Activated naive CD4-positive, alpha-beta T cell treated with anti-CD3 and anti-CD28 coated beads for 36 hours (primary cell): ENCODE results near the gene GRAMD1A. TPM values are rescaled to one million over a fixed set of nuclear protein-coding genes. Genes with fewer than 3 reads are reported as not detected.
"Not testable (repeated sequence)": the region's sequence is repeated elsewhere in the genome, so short reads cannot be mapped to it uniquely, and the experiment has no call there.

Experiments used
- CTCF ChIA-PET: fragments of 350-600 bp; sonication (Branson Sonifier 250); formaldehyde crosslinking; loops from one replicate; lab custom pipeline; 2021; ENCODE audit warnings: antibody characterized with exemption; lab: Charles Lee
- DNase-seq: peaks from one replicate; pipeline ENCODE4 v3.0.0-alpha.2; 2020
- H3K27ac Mint-ChIP-seq: one replicate; pipeline ENCODE4 v1.8.0; 2021; ENCODE audit warnings: mild to moderate bottlenecking, mixed read lengths
- H3K27me3 Mint-ChIP-seq: one replicate; pipeline ENCODE4 v1.8.0; 2021; ENCODE audit warnings: low read depth, mixed read lengths
- H3K36me3 Mint-ChIP-seq: one replicate; pipeline ENCODE4 v1.8.0; 2021; ENCODE audit warnings: low read depth, mixed read lengths
- H3K4me1 Mint-ChIP-seq: one replicate; pipeline ENCODE4 v1.8.0; 2021; ENCODE audit warnings: low read depth, mixed read lengths
- H3K4me3 Mint-ChIP-seq: one replicate; pipeline ENCODE4 v1.8.0; 2021; ENCODE audit warnings: mild to moderate bottlenecking, moderate library complexity, mixed read lengths
- H3K9me3 Mint-ChIP-seq: one replicate; pipeline ENCODE4 v1.8.0; 2021; ENCODE audit warnings: mixed read lengths
- intact Hi-C: fragments of 100-400 bp; cut with micrococcal nuclease; formaldehyde crosslinking; loops from one replicate; pipeline ENCODE4 v1.15.1; 2023
- total RNA-seq, 2 experiments: library from RNA; stranded (reverse); gene quantifications; one replicate each; pipeline ENCODE4 v1.2.3, GENCODE V29; 2021

GRAMD1A gene
- total RNA-seq, 2 experiments from 2014 or later = 117 to 125 TPM

DNA sequence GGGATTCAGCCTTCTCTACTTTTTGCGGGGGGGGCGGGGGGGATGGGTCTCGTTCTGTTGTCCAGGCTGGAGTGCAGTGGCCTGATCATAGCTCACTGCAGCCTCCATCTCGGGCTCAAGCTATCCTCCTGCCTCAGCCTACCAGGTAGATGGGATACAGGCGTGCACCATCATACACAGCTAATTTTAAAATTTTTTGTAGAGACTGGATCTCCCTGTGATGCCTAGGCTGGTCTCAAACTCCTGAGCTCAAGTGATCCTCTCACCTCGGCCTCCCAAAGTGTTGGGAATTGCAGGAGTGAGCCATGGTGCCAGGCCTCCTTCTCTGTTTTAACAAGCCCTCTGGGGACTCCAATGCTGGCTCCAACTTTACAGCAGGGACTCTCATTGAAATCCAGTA lies 35.5 kb upstream of the GRAMD1A start:
- no peak for DNase-seq
- Mint-ChIP-seq H3K4me3 (peak overlapping the region; percentile 63), H3K27me3 (no peaks in the 10 kb centered on the region), H3K9me3 (peaks cover 55% of the 10 kb centered on the region), H3K27ac (no peak overlapping the region), H3K36me3 (peaks cover 41% of the 10 kb centered on the region), H3K4me1 (peaks cover 21% of the 10 kb centered on the region)
- intact Hi-C loops = loop anchor here (1.0 to 10.0 kb wide), 2 partner anchors 38 to 190 kb away; partner anchors contain the start of genes ZNF30 and ZNF599
- CTCF ChIA-PET = no interaction called here

DNA sequence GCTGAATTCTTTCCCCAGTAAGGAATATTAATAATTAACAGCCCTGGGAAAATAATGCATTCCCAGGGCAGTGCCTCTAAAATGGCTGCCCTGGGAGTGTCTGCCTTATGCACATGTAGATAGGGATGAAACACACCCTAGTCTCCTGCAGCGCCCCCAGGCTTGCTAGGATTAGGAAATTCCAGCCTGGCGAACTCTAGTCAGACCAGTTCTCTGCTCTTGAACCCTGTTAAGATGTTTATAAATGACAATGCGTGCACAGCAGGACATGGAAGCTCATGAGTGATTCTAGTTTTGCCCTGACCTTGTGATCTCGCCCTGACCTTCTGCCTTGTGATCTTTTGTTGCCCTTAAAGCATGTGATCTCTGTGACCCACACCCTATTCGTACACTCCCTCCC lies 34.6 kb upstream of the GRAMD1A start:
- not testable (repeated sequence) for H3K27ac Mint-ChIP-seq
- intact Hi-C loops = loop anchor here (10.0 kb wide), 1 partner anchor 191 kb away; the partner anchor contains the start of gene ZNF599
- CTCF ChIA-PET = interaction anchor here (1.3 kb wide), 1 partner anchor 78 kb away, joined by 4 read pairs; no protein-coding TSS in a partner anchor

DNA sequence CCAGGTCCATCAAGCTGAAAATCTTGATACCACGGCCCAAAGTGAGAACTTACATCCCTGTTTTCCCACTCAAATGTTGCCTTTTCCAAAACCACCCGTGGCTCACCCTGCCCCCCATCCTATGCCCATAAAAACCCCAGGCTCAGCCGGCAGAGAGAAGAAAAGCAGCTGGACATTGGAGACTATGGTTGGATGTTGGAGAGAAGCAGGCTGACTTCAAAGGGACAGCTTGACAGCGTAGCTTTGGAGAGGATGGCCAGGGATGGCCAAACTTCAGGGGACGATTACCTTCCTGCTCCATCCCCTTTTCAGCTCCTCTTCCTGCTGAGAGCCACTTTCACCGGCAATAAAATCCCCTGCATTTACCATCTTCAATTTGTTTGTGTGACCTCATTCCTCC lies 32.6 kb upstream of the GRAMD1A start:
- Mint-ChIP-seq H3K27ac (no peak overlapping the region), H3K27me3 (no peaks in the 10 kb centered on the region), H3K9me3 (peaks cover 29% of the 10 kb centered on the region), H3K36me3 (peaks cover 15% of the 10 kb centered on the region), H3K4me1 (peaks cover 9% of the 10 kb centered on the region), H3K4me3 (no peak overlapping the region)
- intact Hi-C loops = loop anchor here (10.0 kb wide), 1 partner anchor 193 kb away; the partner anchor contains the start of gene ZNF599
- DNase-seq = no peak
- CTCF ChIA-PET = interaction anchor here (0.9 to 9.0 kb wide), 4 partner anchors 15 to 123 kb away, joined by 3 to 110 read pairs (median 3); no protein-coding TSS in a partner anchor

More for the DNA sequence above, 34.6 kb upstream of the GRAMD1A start:
- Mint-ChIP-seq H3K4me1 (peaks cover 21% of the 10 kb centered on the region), H3K9me3 (peaks cover 46% of the 10 kb centered on the region), H3K36me3 (peaks cover 32% of the 10 kb centered on the region)
- DNase-seq, H3K4me3 Mint-ChIP-seq, H3K27me3 Mint-ChIP-seq: not testable (repeated sequence)

DNA sequence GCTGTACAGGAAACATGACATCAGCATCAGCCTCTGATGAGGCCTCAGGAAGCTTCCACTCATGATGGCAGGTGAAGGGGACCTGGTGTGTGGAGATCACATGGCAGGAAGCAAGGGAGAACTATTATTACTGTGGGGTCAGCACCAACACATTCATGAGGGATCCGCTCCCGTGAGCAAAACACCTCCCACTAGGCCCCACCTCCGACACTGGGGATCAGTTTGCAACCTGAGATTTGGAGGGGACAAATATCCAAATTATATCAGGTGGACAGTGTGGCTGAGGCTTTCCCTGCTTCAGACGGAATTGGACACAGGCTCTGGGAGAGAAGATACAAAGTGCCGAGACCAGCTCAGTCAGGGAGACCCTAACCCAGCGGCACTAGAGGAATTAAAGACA lies 30.4 kb upstream of the GRAMD1A start:
- no peak for DNase-seq
- Mint-ChIP-seq H3K4me1 (peaks cover 16% of the 10 kb centered on the region), H3K4me3 (no peak overlapping the region), H3K36me3 (peaks cover 7% of the 10 kb centered on the region), H3K27ac (no peak overlapping the region), H3K27me3 (no peaks in the 10 kb centered on the region), H3K9me3 (peaks cover 28% of the 10 kb centered on the region)
- CTCF ChIA-PET = interaction anchor here (0.9 to 9.0 kb wide), 2 partner anchors 20 to 44 kb away, joined by 4 to 110 read pairs; no protein-coding TSS in a partner anchor
- intact Hi-C loops = loop anchor here (10.0 kb wide), 1 partner anchor 195 kb away; the partner anchor contains the start of gene ZNF599

DNA sequence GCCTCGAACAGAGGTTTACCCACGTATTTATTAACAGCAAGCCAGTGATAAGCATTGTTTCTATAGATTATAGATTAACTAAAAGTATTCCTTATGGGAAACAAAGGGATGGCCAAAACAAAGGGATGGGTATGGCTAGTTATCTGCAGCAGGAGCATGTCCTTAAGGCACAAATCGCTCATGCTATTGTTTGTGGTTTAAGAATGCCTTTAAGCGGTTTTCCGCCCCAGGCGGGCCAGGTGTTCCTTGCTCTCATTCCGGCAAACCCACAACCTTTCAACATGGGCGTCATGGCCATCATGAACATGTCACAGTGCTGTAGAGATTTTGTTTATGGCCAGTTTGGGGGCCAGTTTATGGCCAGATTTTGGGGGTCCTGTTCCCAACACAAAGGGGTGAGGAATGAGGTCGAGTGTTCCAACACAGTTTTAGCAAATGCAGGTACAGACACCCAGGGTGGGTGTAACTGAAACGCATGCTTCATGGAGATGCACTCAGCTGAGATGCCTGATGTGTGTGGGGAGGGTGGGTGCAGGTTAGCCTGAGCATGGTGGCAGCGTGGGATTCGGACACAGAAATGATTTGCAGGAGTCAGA lies 29.8 kb upstream of the GRAMD1A start:
- H3K4me3 Mint-ChIP-seq, H3K27ac Mint-ChIP-seq, DNase-seq, H3K36me3 Mint-ChIP-seq, H3K27me3 Mint-ChIP-seq, intact Hi-C loops: not testable (repeated sequence)
- CTCF ChIA-PET = interaction anchor here (1.6 to 9.0 kb wide), 2 partner anchors 43 to 51 kb away, joined by 4 to 110 read pairs; no protein-coding TSS in a partner anchor
- peaks cover 28% of the 10 kb centered on the region for H3K9me3 Mint-ChIP-seq
- H3K4me1 Mint-ChIP-seq = peaks cover 22% of the 10 kb centered on the region

DNA sequence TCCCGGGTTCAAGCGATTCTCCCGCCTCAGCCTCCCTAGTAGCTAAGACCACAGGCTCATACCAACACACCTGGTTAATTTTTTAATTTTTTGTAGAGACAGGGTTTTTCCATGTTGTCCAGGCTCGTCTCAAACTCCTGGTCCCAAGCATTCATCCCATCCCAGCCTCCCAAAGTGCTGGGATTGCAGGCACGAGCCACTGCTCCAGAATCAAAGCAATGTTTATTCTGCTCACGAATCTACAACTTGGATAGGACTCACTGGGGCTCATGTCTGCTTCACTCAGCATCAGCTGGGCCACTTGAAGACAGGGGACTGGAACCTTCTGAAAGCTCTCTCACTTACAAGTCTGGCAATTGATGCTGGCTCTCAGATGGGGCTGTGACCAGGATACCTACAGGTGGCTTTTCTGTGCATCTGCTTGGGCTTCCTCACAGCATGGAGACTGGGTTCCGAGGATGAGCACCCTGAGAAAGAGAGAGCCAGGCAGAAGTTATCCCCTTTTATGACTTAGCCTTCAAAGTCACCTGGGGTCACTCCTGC lies 27.9 kb upstream of the GRAMD1A start:
- Mint-ChIP-seq H3K27me3 (no peaks in the 10 kb centered on the region), H3K4me1 (peaks cover 24% of the 10 kb centered on the region), H3K9me3 (peaks cover 25% of the 10 kb centered on the region), H3K4me3 (no peak overlapping the region), H3K27ac (no peak overlapping the region), H3K36me3 (peaks cover 7% of the 10 kb centered on the region)
- intact Hi-C loops = loop anchor here (2.0 kb wide), 1 partner anchor 169 kb away; no protein-coding TSS in a partner anchor
- CTCF ChIA-PET = interaction anchor here (0.7 to 9.0 kb wide), 17 partner anchors 10 to 153 kb away, joined by 3 to 110 read pairs (median 4); partner anchors contain the start of gene ZNF30
- no peak for DNase-seq

DNA sequence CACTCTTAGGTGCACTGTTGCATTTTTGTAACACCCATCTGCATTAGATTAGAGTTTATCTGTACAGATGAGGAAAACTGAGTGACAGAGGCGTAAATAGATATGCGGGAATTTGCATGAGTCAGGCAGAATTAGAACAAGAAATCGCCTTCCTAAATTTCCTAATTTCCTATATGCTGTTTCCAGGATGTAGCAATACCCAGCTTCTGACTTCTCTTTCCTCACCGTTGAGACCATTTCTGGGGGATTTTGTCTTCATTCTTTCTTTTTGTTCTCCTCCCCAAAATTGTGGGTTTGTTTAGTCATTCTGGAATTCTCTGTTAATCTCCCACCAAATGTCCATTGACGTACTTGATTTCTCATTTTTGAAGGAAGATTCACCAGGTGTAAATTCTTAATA lies 25.5 kb upstream of the GRAMD1A start:
- peaks cover 9% of the 10 kb centered on the region for H3K9me3 Mint-ChIP-seq
- no peak overlapping the region for H3K27ac Mint-ChIP-seq
- H3K36me3 Mint-ChIP-seq = no peaks in the 10 kb centered on the region
- peaks cover 24% of the 10 kb centered on the region for H3K4me1 Mint-ChIP-seq
- H3K27me3 Mint-ChIP-seq = no peaks in the 10 kb centered on the region
- CTCF ChIA-PET = interaction anchor here (1.0 to 9.0 kb wide), 4 partner anchors 11 to 47 kb away, joined by 3 to 110 read pairs (median 14); no protein-coding TSS in a partner anchor
- intact Hi-C loops = no loop called here
- H3K4me3 Mint-ChIP-seq = no peak overlapping the region
- no peak for DNase-seq

DNA sequence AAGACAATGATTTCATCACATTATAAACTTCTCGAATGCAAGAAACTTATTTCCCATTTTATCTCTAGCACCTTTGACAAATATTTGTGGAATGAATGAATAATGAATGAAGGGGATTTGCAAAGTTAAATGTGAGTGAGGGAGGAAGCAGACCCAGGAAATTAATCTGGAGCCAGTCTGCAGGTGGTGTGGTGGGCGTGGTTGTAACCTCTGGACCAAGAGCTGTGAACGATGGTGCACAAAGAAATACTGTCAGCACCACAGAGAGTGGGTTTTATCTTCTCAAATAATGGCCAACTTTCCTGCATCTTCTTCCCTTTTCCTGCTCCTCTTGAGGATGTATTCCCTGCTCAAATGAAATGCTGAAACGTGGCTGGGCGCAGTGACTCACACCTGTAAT lies 25.1 kb upstream of the GRAMD1A start:
- DNase-seq = no peak
- Mint-ChIP-seq H3K27ac (no peak overlapping the region), H3K4me1 (peaks cover 24% of the 10 kb centered on the region), H3K27me3 (no peaks in the 10 kb centered on the region), H3K9me3 (peaks cover 9% of the 10 kb centered on the region), H3K4me3 (no peak overlapping the region), H3K36me3 (no peaks in the 10 kb centered on the region)
- CTCF ChIA-PET = interaction anchor here (2.8 to 9.0 kb wide), 2 partner anchors 28 to 38 kb away, joined by 25 to 110 read pairs; no protein-coding TSS in a partner anchor
- intact Hi-C loops = no loop called here

DNA sequence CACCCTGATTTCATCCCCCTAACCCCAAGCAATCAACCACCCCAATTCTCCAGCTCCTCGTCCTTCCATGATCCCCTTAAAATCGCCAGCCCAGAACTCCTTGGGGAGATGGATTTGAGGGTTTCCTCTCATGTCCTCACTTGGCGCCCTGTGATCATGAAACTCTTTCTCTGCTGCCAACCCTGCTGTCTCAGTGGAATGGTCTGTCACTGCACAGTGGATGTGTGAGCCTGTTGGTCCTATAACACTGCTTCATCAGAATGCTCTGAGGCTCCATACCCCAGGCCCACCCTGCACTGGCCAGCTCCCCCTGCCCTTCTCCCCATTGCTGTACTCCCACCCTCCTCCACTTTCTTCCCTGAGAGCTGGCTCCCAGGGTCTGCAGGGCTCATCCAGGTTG lies 23.5 kb upstream of the GRAMD1A start:
- CTCF ChIA-PET = interaction anchor here (1.2 kb wide), 1 partner anchor 36 kb away, joined by 3 read pairs; no protein-coding TSS in a partner anchor
- H3K36me3 Mint-ChIP-seq = no peaks in the 10 kb centered on the region
- intact Hi-C loops = no loop called here
- H3K9me3 Mint-ChIP-seq = peaks cover 9% of the 10 kb centered on the region
- no peaks in the 10 kb centered on the region for H3K27me3 Mint-ChIP-seq
- H3K27ac Mint-ChIP-seq = no peak overlapping the region
- peaks cover 24% of the 10 kb centered on the region for H3K4me1 Mint-ChIP-seq
- no peak for DNase-seq
- no peak overlapping the region for H3K4me3 Mint-ChIP-seq

DNA sequence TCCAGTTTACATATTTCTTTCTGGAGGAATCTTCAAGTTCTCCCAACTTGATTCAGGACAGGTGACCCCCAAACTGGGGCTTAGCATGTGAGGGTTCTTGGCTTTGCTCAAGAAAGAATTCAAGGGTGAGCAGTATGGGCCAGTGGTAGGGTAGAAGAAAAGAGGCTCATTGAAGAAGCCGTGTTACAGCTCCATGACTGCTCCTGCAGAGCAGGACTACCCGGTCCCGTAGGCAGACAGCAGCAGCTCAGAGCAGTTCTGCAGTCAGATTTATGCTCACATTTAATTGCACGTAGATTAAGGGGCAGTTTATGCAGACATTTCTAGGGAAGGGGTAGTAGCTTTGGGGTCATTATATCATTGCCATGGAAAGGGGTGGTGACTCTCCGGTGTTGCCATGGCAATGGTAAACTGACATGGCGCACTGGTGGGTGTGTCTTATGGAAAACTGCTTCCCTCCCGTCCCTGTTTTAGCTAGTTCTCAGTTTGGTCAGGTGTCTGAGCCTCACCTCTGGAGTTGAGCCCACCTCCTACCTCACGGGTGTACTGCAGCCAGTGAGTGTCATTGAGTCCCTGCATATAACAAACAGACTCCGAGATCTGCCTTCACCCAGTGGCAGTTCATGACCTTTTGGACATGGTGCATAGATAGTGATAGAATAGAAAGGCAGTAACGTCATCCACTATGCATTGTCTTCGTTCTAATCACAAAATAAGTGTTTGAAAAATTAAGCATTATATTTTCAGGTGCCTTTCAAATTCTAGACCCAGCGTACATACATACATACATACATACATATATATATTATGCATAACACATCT lies 20.1 kb upstream of the GRAMD1A start:
- H3K27me3 Mint-ChIP-seq = no peaks in the 10 kb centered on the region
- intact Hi-C loops = no loop called here
- CTCF ChIA-PET = interaction anchor here (0.6 to 1.6 kb wide), 2 partner anchors 32 to 33 kb away, joined by 3 to 4 read pairs; no protein-coding TSS in a partner anchor
- peaks cover 9% of the 10 kb centered on the region for H3K9me3 Mint-ChIP-seq
- DNase-seq = no peak
- H3K4me3 Mint-ChIP-seq = no peak overlapping the region
- H3K4me1 Mint-ChIP-seq = peaks cover 6% of the 10 kb centered on the region
- no peak overlapping the region for H3K27ac Mint-ChIP-seq
- H3K36me3 Mint-ChIP-seq = no peaks in the 10 kb centered on the region

DNA sequence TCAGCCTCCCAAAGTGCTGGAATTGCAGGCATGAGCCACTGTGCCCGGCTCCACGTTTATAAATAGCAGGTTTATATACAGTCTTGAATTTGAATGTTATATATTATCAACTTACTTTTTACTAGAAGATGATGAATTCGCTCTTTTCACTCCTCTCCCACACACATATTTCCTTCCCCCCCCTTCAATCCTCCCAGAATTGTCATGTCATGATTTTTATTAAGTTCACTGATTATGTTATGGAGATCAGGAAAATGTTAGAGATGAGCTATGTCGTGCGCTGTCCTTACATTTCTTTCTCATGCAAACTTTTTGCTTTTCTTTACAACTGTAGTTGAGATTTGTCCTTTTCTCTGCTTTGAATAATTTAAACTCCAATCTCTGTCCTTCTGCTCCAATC lies 17.8 kb upstream of the GRAMD1A start:
- H3K27ac Mint-ChIP-seq = no peak overlapping the region
- CTCF ChIA-PET = interaction anchor here (1.0 to 1.7 kb wide), 2 partner anchors 10 to 31 kb away, joined by 4 read pairs; no protein-coding TSS in a partner anchor
- no peak for DNase-seq
- H3K4me1 Mint-ChIP-seq = peaks cover 11% of the 10 kb centered on the region
- no peaks in the 10 kb centered on the region for H3K27me3 Mint-ChIP-seq
- no peaks in the 10 kb centered on the region for H3K36me3 Mint-ChIP-seq
- no peak overlapping the region for H3K4me3 Mint-ChIP-seq
- no peaks in the 10 kb centered on the region for H3K9me3 Mint-ChIP-seq
- intact Hi-C loops = no loop called here
